DMS53 treated with DMSO at 0.1 percent for 48 hours (cell line): ENCODE results near the gene EVC.
A peak's percentile ranks its signal among the peaks of the same experiment; 100 is the strongest.
"Not testable (repeated sequence)": the region's sequence is repeated elsewhere in the genome, so short reads cannot be mapped to it uniquely, and the experiment has no call there.

Source experiments
- DNase-seq: peaks from one replicate; lab custom pipeline; 2025; ENCODE audit not compliant: unreplicated experiment; lab: John Stamatoyannopoulos, UW

The EVC gene

DNA sequence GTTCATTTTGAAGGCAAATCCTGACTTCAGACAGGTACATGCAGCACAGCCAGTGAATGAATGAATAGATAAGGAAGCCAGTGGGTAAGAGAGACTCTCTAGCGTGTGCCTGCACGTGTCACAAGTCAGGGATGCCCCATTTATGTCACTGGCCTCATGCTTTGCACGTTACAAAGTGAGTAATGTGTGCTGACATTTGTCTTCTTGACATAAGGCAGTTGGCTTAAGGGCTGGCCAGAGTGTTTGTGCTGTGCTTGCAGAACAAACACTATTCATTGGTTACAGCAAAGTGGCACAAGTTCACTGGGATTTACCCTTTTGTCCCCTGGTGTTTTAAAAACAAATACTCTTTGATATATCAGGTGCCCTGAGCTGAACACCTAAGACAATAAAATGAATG, 125.9 kb downstream of the EVC start:
- peak; percentile 67 for DNase-seq

DNA sequence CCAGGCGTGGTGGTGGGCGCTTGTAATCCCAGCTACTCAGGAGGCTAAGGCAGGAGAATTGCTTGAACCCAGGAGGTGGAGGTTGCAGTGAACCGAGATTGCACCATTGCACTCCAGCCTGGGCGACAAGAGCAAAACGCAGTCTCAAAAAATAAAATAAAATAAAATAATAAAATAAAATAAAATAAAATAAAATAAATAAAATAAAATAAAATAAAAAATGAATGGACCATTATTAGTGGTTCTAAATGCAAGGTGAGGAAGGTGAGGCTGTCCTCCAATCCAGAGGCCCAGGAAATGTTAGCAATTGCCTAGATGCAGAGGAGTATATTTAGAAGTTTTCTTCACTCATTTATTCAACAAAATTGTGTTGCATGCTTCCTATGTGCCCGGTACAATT, 126.5 kb downstream of the EVC start:
- DNase-seq: not testable (repeated sequence)

- DNase-seq: no peak
Measured at GRCh38 chr4:5839332-5839731, 128.3 kb downstream of the EVC start.

GRCh38 chr4:5839751-5840674, 129.0 kb downstream of the EVC start:
- no peak for DNase-seq

GRCh38 chr4:5842456-5842855, 131.5 kb downstream of the EVC start:
- no peak for DNase-seq

DNA sequence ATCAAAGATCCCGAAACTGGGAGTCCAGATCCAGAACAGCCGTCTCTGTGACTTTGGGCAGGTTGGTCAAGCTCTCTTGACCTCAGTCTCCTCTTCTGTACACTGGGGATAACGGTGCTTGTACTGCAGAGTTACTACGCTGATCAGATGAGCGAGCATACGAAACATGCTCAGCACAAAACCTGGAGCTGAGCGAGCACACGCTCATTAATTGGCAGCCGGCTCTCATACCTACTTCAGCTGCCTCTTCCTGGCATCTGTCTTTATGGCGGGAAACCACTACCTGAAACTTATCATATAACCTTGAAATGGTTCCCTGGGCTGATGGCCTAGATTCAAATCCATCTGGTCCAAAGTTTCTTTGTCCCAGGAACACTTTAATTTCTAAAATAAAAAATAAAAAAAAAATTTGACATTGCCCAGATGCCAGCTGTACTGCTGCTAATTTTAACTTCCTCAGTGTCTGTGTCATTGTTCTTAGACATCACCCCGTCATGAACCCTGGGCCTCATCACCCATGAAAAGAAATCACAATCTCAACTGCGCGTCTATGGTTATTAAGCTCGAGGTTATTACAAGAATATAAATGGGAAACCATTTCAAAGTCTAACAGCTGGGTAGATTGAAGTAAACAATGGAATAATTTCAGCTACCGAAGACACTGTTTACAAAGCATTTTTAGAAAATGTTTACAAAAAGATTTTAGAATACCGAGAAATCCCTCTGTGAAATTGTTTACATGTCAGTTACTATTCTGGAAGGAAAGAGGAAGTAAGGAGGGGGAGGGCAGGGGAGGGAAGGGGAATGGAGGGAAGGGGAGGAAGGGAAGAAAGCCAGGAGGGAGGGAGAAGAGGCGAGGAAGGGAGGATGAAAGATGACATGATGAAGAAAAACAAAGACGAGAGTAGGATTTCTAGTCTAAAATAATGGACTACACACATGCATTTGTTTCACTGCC, 132.9 kb downstream of the EVC start:
- no peak for DNase-seq

DNA sequence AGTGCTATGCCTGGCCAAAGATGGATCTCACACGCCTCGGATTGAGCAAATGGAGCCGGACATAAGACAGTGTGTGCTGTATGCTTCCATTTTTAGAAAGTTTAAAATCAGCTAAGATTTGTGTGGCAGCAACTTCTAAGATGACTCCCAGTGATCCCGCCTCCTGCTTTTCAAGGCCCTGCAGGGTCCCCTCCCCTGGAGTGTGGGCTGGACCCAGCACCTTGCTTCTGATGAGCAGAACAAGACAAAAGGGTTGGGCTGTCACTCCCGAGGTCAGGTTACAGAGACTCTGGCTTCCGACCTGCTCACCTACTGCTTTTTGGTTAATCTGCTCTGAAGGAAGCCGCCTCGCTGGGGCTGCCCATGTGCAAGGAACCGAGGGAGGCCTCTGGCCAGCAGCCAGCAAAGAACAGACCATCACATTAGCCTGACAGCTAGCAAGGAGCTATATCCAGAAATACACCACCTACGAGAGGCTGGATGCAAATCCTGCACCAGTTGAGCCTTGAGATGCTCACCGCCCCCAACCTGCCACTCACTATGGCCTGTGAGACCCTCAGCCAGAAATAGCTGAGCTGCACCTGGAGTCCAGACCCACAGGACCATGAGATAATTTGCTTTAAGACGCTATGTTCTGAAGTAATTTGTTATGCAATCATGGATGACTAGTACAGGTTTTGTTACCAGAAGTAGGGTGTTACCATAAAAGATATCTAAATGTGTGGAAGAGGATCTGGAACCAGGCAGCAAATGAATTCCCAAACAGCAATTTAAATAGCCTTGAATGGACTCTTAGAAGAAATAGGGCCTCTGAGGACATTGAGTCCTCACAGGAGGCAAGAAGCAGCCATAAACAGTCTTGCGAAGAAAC, 134.3 kb downstream of the EVC start:
- DNase-seq: no peak

GRCh38 chr4:5851637-5852301, 140.8 kb downstream of the EVC start:
- DNase-seq: no peak

DNA sequence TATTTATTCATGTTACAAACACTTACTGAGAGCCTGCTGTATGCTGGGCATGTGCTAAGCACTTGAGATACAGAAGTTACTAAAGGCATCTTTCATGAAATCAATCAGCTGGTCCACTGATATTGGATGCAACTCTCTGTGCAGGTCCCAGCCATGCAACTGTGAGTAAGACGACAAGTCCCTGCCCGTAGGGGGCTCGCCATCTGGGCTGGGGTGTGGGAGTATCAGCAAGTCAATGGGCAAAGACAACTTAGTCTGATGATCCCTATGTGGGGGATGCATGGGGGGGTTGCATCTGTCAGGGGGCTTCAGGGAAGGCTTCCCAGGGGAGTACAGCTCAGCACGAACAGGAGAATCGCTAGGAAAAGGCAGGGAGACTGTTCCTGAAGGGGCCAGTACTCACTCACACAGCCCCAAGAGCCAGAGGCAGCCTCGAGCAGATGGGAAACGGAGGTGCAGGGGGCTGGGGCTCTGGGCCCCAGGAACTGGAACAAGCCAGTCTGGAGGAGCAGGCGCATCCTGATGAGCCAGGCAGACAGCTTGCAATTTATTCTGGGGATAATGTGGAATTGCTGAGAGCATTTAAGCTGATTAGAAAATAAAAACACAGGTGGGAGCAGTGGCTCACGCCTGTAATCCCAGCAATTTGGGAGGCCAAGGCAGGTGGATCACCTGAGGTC, 141.7 kb downstream of the EVC start:
- no peak for DNase-seq

DNA sequence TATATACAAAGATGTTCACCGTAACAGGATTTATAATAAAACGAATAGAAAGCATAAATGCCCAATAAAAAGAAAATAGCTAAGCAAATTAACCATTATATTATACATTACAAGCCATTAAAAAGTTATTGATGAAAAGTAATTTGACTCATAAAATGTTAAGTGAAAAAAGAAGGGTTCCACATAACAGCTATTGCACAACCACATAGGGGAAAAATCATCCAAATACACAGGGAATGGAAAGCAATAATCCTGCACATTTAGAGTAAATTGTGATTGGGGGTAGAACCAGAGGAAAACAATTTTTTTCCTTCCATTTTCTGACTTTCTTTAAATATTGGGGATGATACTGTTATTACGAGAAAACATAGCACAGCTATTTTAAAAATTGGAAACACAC, 143.9 kb downstream of the EVC start:
- no peak for DNase-seq

- DNase-seq: not testable (repeated sequence)
Measured at GRCh38 chr4:5856362-5856761, 145.4 kb downstream of the EVC start.

- no peak for DNase-seq
Measured at GRCh38 chr4:5857199-5857598, 146.2 kb downstream of the EVC start.

- no peak for DNase-seq
Measured at GRCh38 chr4:5858020-5858769, 147.2 kb downstream of the EVC start.

DNA sequence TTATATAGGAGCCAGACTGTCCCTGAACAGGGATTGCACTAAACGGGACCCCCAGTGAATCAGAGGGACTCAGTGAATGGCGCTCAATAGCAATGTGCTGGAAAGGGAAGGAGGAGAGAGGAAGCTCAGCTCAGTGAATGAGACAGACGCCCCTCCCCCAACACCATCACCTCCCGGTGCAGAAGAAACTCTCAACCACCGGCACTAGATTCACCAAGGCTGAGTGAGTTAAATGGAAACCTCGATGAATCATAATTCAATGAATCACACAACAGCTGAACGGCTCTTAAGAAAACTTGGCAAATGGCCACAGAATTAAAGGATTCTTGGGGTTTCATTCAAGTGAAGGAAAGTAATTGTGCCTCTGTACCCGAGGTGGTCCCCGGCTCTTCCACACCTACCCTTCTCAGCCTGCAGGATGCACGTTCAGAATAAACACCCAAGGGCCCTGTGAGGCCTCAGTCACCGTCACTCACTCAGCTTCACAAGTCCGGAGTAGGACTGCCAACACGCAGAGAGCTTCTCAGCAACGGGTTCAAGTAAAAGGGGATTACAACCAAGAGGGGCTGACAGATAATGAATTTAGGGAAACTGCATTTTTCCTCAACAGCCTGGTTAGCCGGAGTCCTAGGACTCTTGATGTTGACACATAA, 152.6 kb downstream of the EVC start:
- peak; percentile 39 for DNase-seq
